K562 (cell line): ENCODE data around the gene ACSL5. TPM values are rescaled to one million over a fixed set of nuclear protein-coding genes. Genes with fewer than 3 reads are reported as not detected.

ENCODE experiments used
- CHD1 ChIP-seq: fragments of 200-600 bp; sonication (generic); IDR thresholded peaks from one replicate; pipeline ENCODE4 v1.6.1; 2012; ENCODE audit warnings: mild to moderate bottlenecking, moderate library complexity, low read length, inconsistent platforms
- polyA plus RNA-seq, 8 experiments: library from polyadenylated mRNA; depleted of rRNA in 4 of 8; stranded (reverse) in 5 of 8; unstranded in 3 of 8; fragments of >200 nt; fragmentation: Nextera tagmentation in 2 of 8; fragmentation: Illumina TruSeq in 1 of 8; extraction: Ambion mirVana in 2 of 8; extraction: Trizol in 1 of 8; gene quantifications; 2 replicates each; pipeline versions ENCODE4 v1.2.1 to v1.2.3, GENCODE V29; 2011 to 2014; ENCODE audit warnings: inconsistent platforms in 1 of 8, missing spikeins in 1 of 8
- total RNA-seq, 7 experiments: library from RNA; depleted of rRNA in 6 of 7; stranded (reverse); fragments of >200 nt in 6 of 7; fragmentation: Illumina TruSeq in 2 of 7; extraction: Trizol in 2 of 7; gene quantifications; 2 replicates each; pipeline versions ENCODE4 v1.2.1 to v1.2.3, GENCODE V29; 2011 to 2021; ENCODE audit warnings: low replicate concordance in 1 of 7
- TF ChIP-seq, protein P1 (sequence below): fragments of 450-650 bp; IDR thresholded peaks from 2 replicates; pipeline ENCODE4 v1.6.1; 2016; ENCODE audit warnings: mild to moderate bottlenecking, moderate library complexity

ACSL5 gene
- total and polyA plus RNA-seq, 9 of the 15 experiments (the other 6 are each of a cell fraction or from before 2014, with no cell fraction given) = 0.19 to 1.4 (median 0.55) TPM

DNA sequence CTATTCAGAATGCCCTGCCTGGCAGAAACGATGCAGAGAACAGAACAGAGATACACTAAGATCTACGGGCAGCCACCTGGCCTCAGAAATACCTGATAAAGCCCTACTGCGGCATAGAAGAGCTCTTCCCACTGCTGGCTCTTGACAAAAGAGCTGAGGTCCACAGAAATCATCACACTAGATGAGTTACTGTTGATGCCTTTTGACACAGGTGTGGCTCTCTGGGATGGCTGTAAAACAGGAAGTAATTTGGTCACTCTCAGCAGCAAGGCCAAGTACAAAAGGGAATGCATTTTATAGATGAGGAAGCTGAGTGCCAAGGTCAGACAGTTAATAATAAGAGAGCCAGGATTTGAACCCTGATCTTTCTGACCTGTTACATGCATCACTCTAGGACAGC is 35.0 kb upstream of the ACSL5 start (continued):
- TF ChIP-seq, protein P1, sequence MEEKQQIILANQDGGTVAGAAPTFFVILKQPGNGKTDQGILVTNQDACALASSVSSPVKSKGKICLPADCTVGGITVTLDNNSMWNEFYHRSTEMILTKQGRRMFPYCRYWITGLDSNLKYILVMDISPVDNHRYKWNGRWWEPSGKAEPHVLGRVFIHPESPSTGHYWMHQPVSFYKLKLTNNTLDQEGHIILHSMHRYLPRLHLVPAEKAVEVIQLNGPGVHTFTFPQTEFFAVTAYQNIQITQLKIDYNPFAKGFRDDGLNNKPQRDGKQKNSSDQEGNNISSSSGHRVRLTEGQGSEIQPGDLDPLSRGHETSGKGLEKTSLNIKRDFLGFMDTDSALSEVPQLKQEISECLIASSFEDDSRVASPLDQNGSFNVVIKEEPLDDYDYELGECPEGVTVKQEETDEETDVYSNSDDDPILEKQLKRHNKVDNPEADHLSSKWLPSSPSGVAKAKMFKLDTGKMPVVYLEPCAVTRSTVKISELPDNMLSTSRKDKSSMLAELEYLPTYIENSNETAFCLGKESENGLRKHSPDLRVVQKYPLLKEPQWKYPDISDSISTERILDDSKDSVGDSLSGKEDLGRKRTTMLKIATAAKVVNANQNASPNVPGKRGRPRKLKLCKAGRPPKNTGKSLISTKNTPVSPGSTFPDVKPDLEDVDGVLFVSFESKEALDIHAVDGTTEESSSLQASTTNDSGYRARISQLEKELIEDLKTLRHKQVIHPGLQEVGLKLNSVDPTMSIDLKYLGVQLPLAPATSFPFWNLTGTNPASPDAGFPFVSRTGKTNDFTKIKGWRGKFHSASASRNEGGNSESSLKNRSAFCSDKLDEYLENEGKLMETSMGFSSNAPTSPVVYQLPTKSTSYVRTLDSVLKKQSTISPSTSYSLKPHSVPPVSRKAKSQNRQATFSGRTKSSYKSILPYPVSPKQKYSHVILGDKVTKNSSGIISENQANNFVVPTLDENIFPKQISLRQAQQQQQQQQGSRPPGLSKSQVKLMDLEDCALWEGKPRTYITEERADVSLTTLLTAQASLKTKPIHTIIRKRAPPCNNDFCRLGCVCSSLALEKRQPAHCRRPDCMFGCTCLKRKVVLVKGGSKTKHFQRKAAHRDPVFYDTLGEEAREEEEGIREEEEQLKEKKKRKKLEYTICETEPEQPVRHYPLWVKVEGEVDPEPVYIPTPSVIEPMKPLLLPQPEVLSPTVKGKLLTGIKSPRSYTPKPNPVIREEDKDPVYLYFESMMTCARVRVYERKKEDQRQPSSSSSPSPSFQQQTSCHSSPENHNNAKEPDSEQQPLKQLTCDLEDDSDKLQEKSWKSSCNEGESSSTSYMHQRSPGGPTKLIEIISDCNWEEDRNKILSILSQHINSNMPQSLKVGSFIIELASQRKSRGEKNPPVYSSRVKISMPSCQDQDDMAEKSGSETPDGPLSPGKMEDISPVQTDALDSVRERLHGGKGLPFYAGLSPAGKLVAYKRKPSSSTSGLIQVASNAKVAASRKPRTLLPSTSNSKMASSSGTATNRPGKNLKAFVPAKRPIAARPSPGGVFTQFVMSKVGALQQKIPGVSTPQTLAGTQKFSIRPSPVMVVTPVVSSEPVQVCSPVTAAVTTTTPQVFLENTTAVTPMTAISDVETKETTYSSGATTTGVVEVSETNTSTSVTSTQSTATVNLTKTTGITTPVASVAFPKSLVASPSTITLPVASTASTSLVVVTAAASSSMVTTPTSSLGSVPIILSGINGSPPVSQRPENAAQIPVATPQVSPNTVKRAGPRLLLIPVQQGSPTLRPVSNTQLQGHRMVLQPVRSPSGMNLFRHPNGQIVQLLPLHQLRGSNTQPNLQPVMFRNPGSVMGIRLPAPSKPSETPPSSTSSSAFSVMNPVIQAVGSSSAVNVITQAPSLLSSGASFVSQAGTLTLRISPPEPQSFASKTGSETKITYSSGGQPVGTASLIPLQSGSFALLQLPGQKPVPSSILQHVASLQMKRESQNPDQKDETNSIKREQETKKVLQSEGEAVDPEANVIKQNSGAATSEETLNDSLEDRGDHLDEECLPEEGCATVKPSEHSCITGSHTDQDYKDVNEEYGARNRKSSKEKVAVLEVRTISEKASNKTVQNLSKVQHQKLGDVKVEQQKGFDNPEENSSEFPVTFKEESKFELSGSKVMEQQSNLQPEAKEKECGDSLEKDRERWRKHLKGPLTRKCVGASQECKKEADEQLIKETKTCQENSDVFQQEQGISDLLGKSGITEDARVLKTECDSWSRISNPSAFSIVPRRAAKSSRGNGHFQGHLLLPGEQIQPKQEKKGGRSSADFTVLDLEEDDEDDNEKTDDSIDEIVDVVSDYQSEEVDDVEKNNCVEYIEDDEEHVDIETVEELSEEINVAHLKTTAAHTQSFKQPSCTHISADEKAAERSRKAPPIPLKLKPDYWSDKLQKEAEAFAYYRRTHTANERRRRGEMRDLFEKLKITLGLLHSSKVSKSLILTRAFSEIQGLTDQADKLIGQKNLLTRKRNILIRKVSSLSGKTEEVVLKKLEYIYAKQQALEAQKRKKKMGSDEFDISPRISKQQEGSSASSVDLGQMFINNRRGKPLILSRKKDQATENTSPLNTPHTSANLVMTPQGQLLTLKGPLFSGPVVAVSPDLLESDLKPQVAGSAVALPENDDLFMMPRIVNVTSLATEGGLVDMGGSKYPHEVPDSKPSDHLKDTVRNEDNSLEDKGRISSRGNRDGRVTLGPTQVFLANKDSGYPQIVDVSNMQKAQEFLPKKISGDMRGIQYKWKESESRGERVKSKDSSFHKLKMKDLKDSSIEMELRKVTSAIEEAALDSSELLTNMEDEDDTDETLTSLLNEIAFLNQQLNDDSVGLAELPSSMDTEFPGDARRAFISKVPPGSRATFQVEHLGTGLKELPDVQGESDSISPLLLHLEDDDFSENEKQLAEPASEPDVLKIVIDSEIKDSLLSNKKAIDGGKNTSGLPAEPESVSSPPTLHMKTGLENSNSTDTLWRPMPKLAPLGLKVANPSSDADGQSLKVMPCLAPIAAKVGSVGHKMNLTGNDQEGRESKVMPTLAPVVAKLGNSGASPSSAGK = no peak
- TF ChIP-seq CHD1 = no peak
